ENCODE data around the gene FAM20C. TPM values are rescaled to one million over a fixed set of nuclear protein-coding genes. Genes with fewer than 3 reads are reported as not detected.

FAM20C gene
- total RNA-seq, 4 donors from 2014 or later, result 3.8 to 28.8 (median 16.4) TPM

GRCh38 chr7:280461-280860, 88.1 kb downstream of the FAM20C start:
- Histone ChIP-seq H3K4me1 (no peaks in the 10 kb centered on the region), H3K27ac (no peak overlapping the region), H3K9me3 (no peaks in the 10 kb centered on the region), H3K27me3 (no peaks in the 10 kb centered on the region), H3K4me3 (no peak overlapping the region), H3K36me3 (no peaks in the 10 kb centered on the region)
- intact Hi-C loops (cut with DNase I; ENCODE audit: low total_unique reads), result no loop called here
- TF ChIP-seq POLR2A (IDR thresholded peaks at IDR 0.05) (no peak), CTCF (IDR thresholded peaks at IDR 0.05) (no peak)
- DNase-seq, result no peak

GRCh38 chr7:281637-282036, 89.3 kb downstream of the FAM20C start:
- intact Hi-C loops (cut with DNase I; ENCODE audit: low total_unique reads), result no loop called here
- Histone ChIP-seq H3K9me3 (no peaks in the 10 kb centered on the region), H3K27ac (no peak overlapping the region), H3K4me1 (no peaks in the 10 kb centered on the region), H3K27me3 (no peaks in the 10 kb centered on the region), H3K4me3 (no peak overlapping the region), H3K36me3 (no peaks in the 10 kb centered on the region)
- DNase-seq, result no peak
- TF ChIP-seq CTCF (IDR thresholded peaks at IDR 0.05) (no peak), POLR2A (IDR thresholded peaks at IDR 0.05) (no peak)

GRCh38 chr7:282621-283020, 90.2 kb downstream of the FAM20C start:
- Histone ChIP-seq H3K4me1 (no peaks in the 10 kb centered on the region), H3K36me3 (no peaks in the 10 kb centered on the region), H3K9me3 (no peaks in the 10 kb centered on the region), H3K27me3 (no peaks in the 10 kb centered on the region), H3K27ac (no peak overlapping the region), H3K4me3 (no peak overlapping the region)
- DNase-seq, result no peak
- intact Hi-C loops (cut with DNase I; ENCODE audit: low total_unique reads), result no loop called here
- TF ChIP-seq POLR2A (IDR thresholded peaks at IDR 0.05) (no peak), CTCF (IDR thresholded peaks at IDR 0.05) (no peak)

- no peaks in the 10 kb centered on the region for H3K4me1 ChIP-seq
- no peak overlapping the region for H3K4me3 ChIP-seq
- intact Hi-C loops (cut with DNase I; ENCODE audit: low total_unique reads), result no loop called here
- no peaks in the 10 kb centered on the region for H3K9me3 ChIP-seq
- H3K27me3 ChIP-seq, result peaks cover 4 to 7% of the 10 kb centered on the region in 2 donors
- H3K27ac ChIP-seq, result no peak overlapping the region
- no peaks in the 10 kb centered on the region for H3K36me3 ChIP-seq
- TF ChIP-seq CTCF (IDR thresholded peaks at IDR 0.05), result no peak
- TF ChIP-seq POLR2A (IDR thresholded peaks at IDR 0.05), result no peak
- DNase-seq, result no peak
These were observed 92.7 kb downstream of the FAM20C start for GRCh38 chr7:284762-285722.

GRCh38 chr7:285731-286130, 93.4 kb downstream of the FAM20C start:
- H3K27me3 ChIP-seq, result peaks cover 10 to 12% of the 10 kb centered on the region in 2 donors
- H3K27ac ChIP-seq, result no peak overlapping the region
- H3K36me3 ChIP-seq, result no peaks in the 10 kb centered on the region
- no peaks in the 10 kb centered on the region for H3K9me3 ChIP-seq
- intact Hi-C loops (cut with DNase I; ENCODE audit: low total_unique reads), result no loop called here
- H3K4me3 ChIP-seq, result no peak overlapping the region
- H3K4me1 ChIP-seq, result no peaks in the 10 kb centered on the region
- TF ChIP-seq POLR2A (IDR thresholded peaks at IDR 0.05) (no peak), CTCF (IDR thresholded peaks at IDR 0.05) (no peak)
- DNase-seq, result no peak
